Endothelial cell of umbilical vein (primary cell): ENCODE measurements around the gene GSTT4. TPM values are rescaled to one million over a fixed set of nuclear protein-coding genes. Genes with fewer than 3 reads are reported as not detected.

Experiments
- BruUV-seq: library from RNA; stranded (reverse); fragments of 400-500 nt; replicated peaks from 2 replicates; lab custom pipeline; 2021; lab: Mats Ljungman, UMichigan
- CTCF ChIA-PET: fragments of 300-600, 350-600 bp; sonication (Branson Sonifier 250); formaldehyde crosslinking; loops from one replicate; lab custom pipeline; 2021; ENCODE audit warnings: antibody characterized with exemption, inconsistent platforms; lab: Charles Lee
- POLR2A ChIA-PET: fragments of 300-600, 350-600 bp; sonication (Branson Sonifier 250); formaldehyde crosslinking; loops from one replicate; lab custom pipeline; 2021; ENCODE audit warnings: antibody characterized with exemption, inconsistent platforms; lab: Charles Lee
- DNase-seq: peaks from one replicate; pipeline ENCODE4 v3.0.0-alpha.2; 2011; ENCODE audit warnings: low read depth, low spot score
- FAIRE-seq: peaks from 2 replicates; lab custom pipeline; 2011; peaks lifted over from hg19 to GRCh38; lab: Jason Lieb, UNC
- H2AFZ ChIP-seq: 2 replicates; pipeline ENCODE4 v1.6.0; 2012; ENCODE audit warnings: low read depth, low read length, control low read depth, inconsistent platforms
- H3K27ac ChIP-seq: 2 replicates; pipeline ENCODE4 v1.5.1; 2011; ENCODE audit warnings: low read depth, mild to moderate bottlenecking, control low read depth, low read length, moderate library complexity; ENCODE audit not compliant: insufficient read depth
- H3K27me3 ChIP-seq, 2 experiments: 2 replicates each; pipeline versions ENCODE4 v1.6.0 to v1.6.1; 2011; ENCODE audit warnings: low read length in 2 of 2, mixed read lengths in 1 of 2; ENCODE audit not compliant: control insufficient read depth in 2 of 2, insufficient read depth in 2 of 2
- H3K36me3 ChIP-seq, 2 experiments: 2 replicates in 1 of 2; 3 replicates in 1 of 2; pipeline ENCODE4 v1.5.1; 2011; ENCODE audit warnings: low read length in 2 of 2, mild to moderate bottlenecking in 1 of 2, moderate library complexity in 1 of 2; ENCODE audit not compliant: control insufficient read depth in 2 of 2, insufficient read depth in 2 of 2; ENCODE audit errors: extremely low read depth in 1 of 2
- H3K4me1 ChIP-seq: 3 replicates; pipeline ENCODE4 v1.5.1; 2011; ENCODE audit warnings: mild to moderate bottlenecking, low read length; ENCODE audit not compliant: control insufficient read depth, insufficient read depth; ENCODE audit errors: extremely low read depth
- H3K4me2 ChIP-seq: 2 replicates; pipeline ENCODE4 v1.6.1; 2011; ENCODE audit warnings: low read length, control low read depth, mixed read lengths; ENCODE audit not compliant: insufficient read depth
- H3K4me3 ChIP-seq, 3 experiments: fragments of 200-600 bp in 1 of 3; sonication (generic), shearing (Covaris generic) in 1 of 3; replicated peaks in 1 of 3; 2 replicates each; pipeline ENCODE4 v1.5.1; 2011 to 2016; ENCODE audit warnings: control low read depth in 3 of 3, low read length in 3 of 3, mild to moderate bottlenecking in 2 of 3, inconsistent platforms in 1 of 3, low read depth in 1 of 3, moderate library complexity in 1 of 3; ENCODE audit not compliant: insufficient read depth in 1 of 3
- H3K79me2 ChIP-seq: 2 replicates; pipeline ENCODE4 v1.6.0; 2012; ENCODE audit warnings: low read length, inconsistent platforms; ENCODE audit not compliant: control insufficient read depth, insufficient read depth
- H3K9ac ChIP-seq: replicated peaks from 2 replicates; pipeline ENCODE3; 2011; ENCODE audit warnings: low read length, control low read depth; ENCODE audit not compliant: insufficient read depth; ENCODE audit errors: extremely low read depth
- H3K9me1 ChIP-seq: replicated peaks from 3 replicates; pipeline ENCODE4 v1.6.0; 2011; ENCODE audit warnings: mild to moderate bottlenecking, low read length; ENCODE audit not compliant: control insufficient read depth, insufficient read depth; ENCODE audit errors: extremely low read depth
- H3K9me3 ChIP-seq: replicated peaks from 2 replicates; pipeline ENCODE4 v1.5.1; 2012; ENCODE audit warnings: low read length, inconsistent platforms; ENCODE audit not compliant: control insufficient read depth, insufficient read depth
- H4K20me1 ChIP-seq: replicated peaks from 2 replicates; pipeline ENCODE3; 2011; ENCODE audit warnings: mild to moderate bottlenecking, low read length; ENCODE audit not compliant: control insufficient read depth, insufficient read depth; ENCODE audit errors: extremely low read depth
- CTCF ChIP-seq, 2 donors: IDR thresholded peaks; 1 replicate in 1 of 2; 2 replicates in 1 of 2; pipeline ENCODE4 v1.5.1; 2011; ENCODE audit warnings: low read length in 2 of 2, mild to moderate bottlenecking in 2 of 2, moderate library complexity in 2 of 2, control low read depth in 1 of 2, inconsistent platforms in 1 of 2, low read depth in 1 of 2; ENCODE audit not compliant: insufficient read depth in 1 of 2; ENCODE audit errors: extremely low read depth in 1 of 2
- GATA2 ChIP-seq: IDR thresholded peaks from 2 replicates; pipeline ENCODE4 v1.7.0; 2011; ENCODE audit warnings: low read depth, mild to moderate bottlenecking, moderate library complexity, mixed read lengths, low read length; ENCODE audit not compliant: insufficient read length, insufficient read depth
- JUN ChIP-seq: IDR thresholded peaks from 2 replicates; pipeline ENCODE4 v1.6.1; 2011; ENCODE audit warnings: borderline replicate concordance, low read depth; ENCODE audit not compliant: insufficient read length, insufficient read depth
- MAX ChIP-seq: IDR thresholded peaks from 2 replicates; pipeline ENCODE4 v1.6.1; 2011; ENCODE audit not compliant: insufficient read depth, insufficient read length
- POLR2A ChIP-seq: IDR thresholded peaks from 2 replicates; pipeline ENCODE4 v1.6.1; 2012; ENCODE audit warnings: low read depth, mild to moderate bottlenecking, control low read depth, low read length
- POLR2AphosphoS5 ChIP-seq: IDR thresholded peaks from 2 replicates; pipeline ENCODE4 v1.6.1; 2012; ENCODE audit warnings: low read depth, mild to moderate bottlenecking, control low read depth, low read length, moderate library complexity; ENCODE audit not compliant: insufficient read depth
- dilution Hi-C: fragments of 300-500 bp; cut with MboI; formaldehyde crosslinking; loops from one replicate; pipeline ENCODE4 v1.15.0; 2019; ENCODE audit warnings: low sequenced_read_pairs; ENCODE audit not compliant: extremely low pct_ligation_motif_present
- intact Hi-C: fragments of 100-400 bp; cut with micrococcal nuclease; formaldehyde crosslinking; loops from one replicate; pipeline ENCODE4 v1.10.0; 2022
- polyA plus RNA-seq, 4 experiments: library from polyadenylated mRNA; depleted of rRNA in 3 of 4; stranded (reverse) in 3 of 4; unstranded in 1 of 4; fragments of >200 nt; gene quantifications; 2 replicates each; pipeline versions ENCODE4 v1.2.1 to v1.2.3, GENCODE V29; 2011 to 2012; ENCODE audit warnings: missing spikeins in 1 of 4
- total RNA-seq: library from RNA; stranded (reverse); gene quantifications from 2 replicates; pipeline ENCODE4 v1.2.3, GENCODE V29; 2021

GSTT4 gene
- total and polyA plus RNA-seq, 2 donors (not counting 3 experiments of a cell fraction or from before 2014, with no cell fraction given), result not detected

GRCh38 chr22:24035296-24035695 is 30.0 kb upstream of the GSTT4 start:
- TF ChIP-seq MAX (no peak), GATA2 (no peak), POLR2A (no peak), CTCF (IDR thresholded peaks at IDR 0.05; ENCODE audit: extremely low read depth in 1 of 2, insufficient read depth in 1 of 2, low read depth in 1 of 2, low read length in 2 of 2) (no peak), POLR2AphosphoS5 (no peak), JUN (no peak)
- BruUV-seq, result no TSS peak
- dilution Hi-C loops, result no loop called here

More at GRCh38 chr22:24035296-24035695, 30.0 kb upstream of the GSTT4 start:
- H2AFZ ChIP-seq, result no peak overlapping the region
- H3K9ac ChIP-seq, result no peak overlapping the region
- intact Hi-C loops, result no loop called here
- no peaks in the 10 kb centered on the region for H3K4me1 ChIP-seq
- H3K4me2 ChIP-seq, result no peak overlapping the region
- H3K4me3 ChIP-seq, result no peak overlapping the region
- no peaks in the 10 kb centered on the region for H4K20me1 ChIP-seq
- H3K27ac ChIP-seq, result no peak overlapping the region
- no peaks in the 10 kb centered on the region for H3K27me3 ChIP-seq
- no peaks in the 10 kb centered on the region for H3K9me1 ChIP-seq
- DNase-seq (no peak), FAIRE-seq (peak; percentile 38)
- H3K36me3 ChIP-seq, result peaks cover 16 to 19% of the 10 kb centered on the region in 2 experiments
- ChIA-PET POLR2A (no interaction called here), CTCF (no interaction called here)
- H3K9me3 ChIP-seq, result no peaks in the 10 kb centered on the region
- peaks cover 26% of the 10 kb centered on the region for H3K79me2 ChIP-seq
